ENCODE results near the gene HOGA1. TPM values are rescaled to one million over a fixed set of nuclear protein-coding genes. Genes with fewer than 3 reads are reported as not detected.
"Not testable (repeated sequence)": the region's sequence is repeated elsewhere in the genome, so short reads cannot be mapped to it uniquely, and the experiment has no call there.

Gene HOGA1
- total RNA-seq, 2 experiments from 2014 or later, result not detected

- ChIA-PET POLR2A (no interaction called here), CTCF (interaction anchor here (0.9 to 1.3 kb wide), 2 partner anchors 62 to 99 kb away, joined by 3 read pairs; no protein-coding TSS in a partner anchor)
- peaks cover 10% of the 10 kb centered on the region for H3K4me1 Mint-ChIP-seq (ENCODE audit: low read depth)
- peak within 1 kb of the TSS; percentile 52 for H3K27ac Mint-ChIP-seq
- DNase-seq, result peak; percentile 95
- intact Hi-C loops (cut with micrococcal nuclease), result loop anchor here (10.0 kb wide), 1 partner anchor 338 kb away; the partner anchor contains the start of gene ARHGAP19
- H3K4me3 Mint-ChIP-seq, result peak within 1 kb of the TSS; percentile 90
- H3K9me3 Mint-ChIP-seq, result no peaks in the 10 kb centered on the region
- no peaks in the 10 kb centered on the region for H3K27me3 Mint-ChIP-seq
- H3K36me3 Mint-ChIP-seq, result peaks cover 3% of the 10 kb centered on the region
These were observed 49.0 kb downstream of the HOGA1 start, which contains the start of gene MORN4 for GRCh38 chr10:97632949-97633884. TSS of gene MORN4 (minus strand) at chr10:97633500. CDS start at chr10:97619653, 13,847 bp downstream.

- peak; percentile 43 for DNase-seq
- ChIA-PET POLR2A (no interaction called here), CTCF (interaction anchor here (0.9 to 1.3 kb wide), 2 partner anchors 62 to 100 kb away, joined by 3 read pairs; no protein-coding TSS in a partner anchor)
- H3K36me3 Mint-ChIP-seq, result peaks cover 3% of the 10 kb centered on the region
- H3K27me3 Mint-ChIP-seq, result no peaks in the 10 kb centered on the region
- peak overlapping the region; percentile 90 for H3K4me3 Mint-ChIP-seq
- peak overlapping the region; percentile 52 for H3K27ac Mint-ChIP-seq
- peaks cover 10% of the 10 kb centered on the region for H3K4me1 Mint-ChIP-seq (ENCODE audit: low read depth)
- intact Hi-C loops (cut with micrococcal nuclease), result loop anchor here (10.0 kb wide), 1 partner anchor 339 kb away; the partner anchor contains the start of gene ARHGAP19
- H3K9me3 Mint-ChIP-seq, result no peaks in the 10 kb centered on the region
These were observed 49.7 kb downstream of the HOGA1 start for GRCh38 chr10:97633921-97634320.

GRCh38 chr10:97635577-97635976, 51.4 kb downstream of the HOGA1 start:
- H3K36me3 Mint-ChIP-seq, result peaks cover 5% of the 10 kb centered on the region
- H3K4me3 Mint-ChIP-seq, result no peak overlapping the region
- POLR2A ChIA-PET, result no interaction called here
- no peak overlapping the region for H3K27ac Mint-ChIP-seq
- CTCF ChIA-PET, result no interaction called here
- H3K9me3 Mint-ChIP-seq, result no peaks in the 10 kb centered on the region
- H3K4me1 Mint-ChIP-seq (ENCODE audit: low read depth), result peaks cover 14% of the 10 kb centered on the region
- intact Hi-C loops (cut with micrococcal nuclease), result loop anchor here (10.0 kb wide), 1 partner anchor 341 kb away; the partner anchor contains the start of gene ARHGAP19
- no peaks in the 10 kb centered on the region for H3K27me3 Mint-ChIP-seq
- DNase-seq, result no peak

GRCh38 chr10:97639090-97639489, 54.9 kb downstream of the HOGA1 start:
- not testable (repeated sequence) for H3K36me3 Mint-ChIP-seq, H3K9me3 Mint-ChIP-seq, H3K27me3 Mint-ChIP-seq, H3K27ac Mint-ChIP-seq, DNase-seq, H3K4me3 Mint-ChIP-seq
- ChIA-PET CTCF (interaction anchor here (0.6 kb wide), 1 partner anchor 220 kb away, joined by 4 read pairs; no protein-coding TSS in a partner anchor), POLR2A (interaction anchor here (0.6 kb wide), 2 partner anchors 34 to 993 kb away, joined by 3 read pairs; no protein-coding TSS in a partner anchor)
- H3K4me1 Mint-ChIP-seq (ENCODE audit: low read depth), result peaks cover 17% of the 10 kb centered on the region
- intact Hi-C loops (cut with micrococcal nuclease), result loop anchor here (10.0 kb wide), 1 partner anchor 344 kb away; the partner anchor contains the start of gene ARHGAP19

- peaks cover 5% of the 10 kb centered on the region for H3K36me3 Mint-ChIP-seq
- ChIA-PET POLR2A (interaction anchor here (0.8 to 2.0 kb wide), 7 partner anchors 8 to 808 kb away, joined by 3 to 9 read pairs (median 3); partner anchors contain the start of genes AVPI1, LCOR and R3HCC1L), CTCF (interaction anchor here (0.7 to 1.9 kb wide), 3 partner anchors 61 to 1551 kb away, joined by 3 to 7 read pairs (median 4); partner anchors contain the start of gene ANKRD2)
- H3K27ac Mint-ChIP-seq, result peak within 1 kb of the TSS; percentile 79
- no peaks in the 10 kb centered on the region for H3K27me3 Mint-ChIP-seq
- peak; percentile 100 for DNase-seq
- intact Hi-C loops (cut with micrococcal nuclease), result loop anchor here (1.0 to 2.0 kb wide), 5 partner anchors 9 to 212 kb away; partner anchors contain the start of genes ANKRD2, AVPI1, MMS19 and UBTD1
- no peaks in the 10 kb centered on the region for H3K9me3 Mint-ChIP-seq
- H3K4me1 Mint-ChIP-seq (ENCODE audit: low read depth), result peaks cover 17% of the 10 kb centered on the region
- H3K4me3 Mint-ChIP-seq, result peak within 1 kb of the TSS; percentile 97
These were observed 56.1 kb downstream of the HOGA1 start, which contains the start of gene PI4K2A for GRCh38 chr10:97640174-97640867. TSS of gene PI4K2A (plus strand) at chr10:97640671. CDS start at chr10:97640743, 72 bp downstream.

- ChIA-PET CTCF (interaction anchor here (0.7 to 1.9 kb wide), 3 partner anchors 60 to 1552 kb away, joined by 3 to 7 read pairs (median 4); partner anchors contain the start of gene ANKRD2), POLR2A (interaction anchor here (0.8 to 2.0 kb wide), 8 partner anchors 8 to 809 kb away, joined by 3 to 9 read pairs (median 3); partner anchors contain the start of genes AVPI1, LCOR and R3HCC1L)
- H3K27me3 Mint-ChIP-seq, result no peaks in the 10 kb centered on the region
- peak overlapping the region; percentile 97 for H3K4me3 Mint-ChIP-seq
- no peaks in the 10 kb centered on the region for H3K9me3 Mint-ChIP-seq
- DNase-seq, result peak; percentile 45
- peaks cover 17% of the 10 kb centered on the region for H3K4me1 Mint-ChIP-seq (ENCODE audit: low read depth)
- intact Hi-C loops (cut with micrococcal nuclease), result loop anchor here (1.0 to 2.0 kb wide), 5 partner anchors 8 to 213 kb away; partner anchors contain the start of genes ANKRD2, AVPI1, MMS19 and UBTD1
- H3K27ac Mint-ChIP-seq, result peak overlapping the region; percentile 79
- peaks cover 8% of the 10 kb centered on the region for H3K36me3 Mint-ChIP-seq
These were observed 57.0 kb downstream of the HOGA1 start for GRCh38 chr10:97640868-97641811.

- H3K9me3 Mint-ChIP-seq; H3K27me3 Mint-ChIP-seq; H3K36me3 Mint-ChIP-seq; DNase-seq; H3K27ac Mint-ChIP-seq; POLR2A ChIA-PET; intact Hi-C loops (cut with micrococcal nuclease): not testable (repeated sequence)
- peak overlapping the region; percentile 97 for H3K4me3 Mint-ChIP-seq
- CTCF ChIA-PET, result interaction anchor here (0.7 kb wide), 1 partner anchor 59 kb away, joined by 3 read pairs; no protein-coding TSS in a partner anchor
- H3K4me1 Mint-ChIP-seq (ENCODE audit: low read depth), result peaks cover 20% of the 10 kb centered on the region
These were observed 58.4 kb downstream of the HOGA1 start for GRCh38 chr10:97642471-97643159.

GRCh38 chr10:97643441-97643985, 59.3 kb downstream of the HOGA1 start:
- Mint-ChIP-seq H3K27ac (no peak overlapping the region), H3K27me3 (no peaks in the 10 kb centered on the region), H3K9me3 (no peaks in the 10 kb centered on the region), H3K4me1 (ENCODE audit: low read depth) (peaks cover 23% of the 10 kb centered on the region), H3K4me3 (no peak overlapping the region), H3K36me3 (peaks cover 9% of the 10 kb centered on the region)
- no peak for DNase-seq
- CTCF ChIA-PET, result no interaction called here
- intact Hi-C loops (cut with micrococcal nuclease), result no loop called here
- POLR2A ChIA-PET, result no interaction called here

- H3K36me3 Mint-ChIP-seq, result peaks cover 9% of the 10 kb centered on the region
- H3K4me3 Mint-ChIP-seq, result no peak overlapping the region
- no peak overlapping the region for H3K27ac Mint-ChIP-seq
- ChIA-PET POLR2A (no interaction called here), CTCF (interaction anchor here (1.0 kb wide), 1 partner anchor 32 kb away, joined by 3 read pairs; no protein-coding TSS in a partner anchor)
- intact Hi-C loops (cut with micrococcal nuclease), result no loop called here
- no peak for DNase-seq
- no peaks in the 10 kb centered on the region for H3K27me3 Mint-ChIP-seq
- H3K9me3 Mint-ChIP-seq, result no peaks in the 10 kb centered on the region
- H3K4me1 Mint-ChIP-seq (ENCODE audit: low read depth), result peaks cover 34% of the 10 kb centered on the region
These were observed 60.7 kb downstream of the HOGA1 start for GRCh38 chr10:97644936-97645335.

GRCh38 chr10:97647556-97647955, 63.4 kb downstream of the HOGA1 start:
- H3K27me3 Mint-ChIP-seq, result no peaks in the 10 kb centered on the region
- peaks cover 23% of the 10 kb centered on the region for H3K4me1 Mint-ChIP-seq (ENCODE audit: low read depth)
- H3K27ac Mint-ChIP-seq, result no peak overlapping the region
- CTCF ChIA-PET, result no interaction called here
- H3K36me3 Mint-ChIP-seq, result peaks cover 14% of the 10 kb centered on the region
- POLR2A ChIA-PET, result no interaction called here
- intact Hi-C loops (cut with micrococcal nuclease), result no loop called here
- no peaks in the 10 kb centered on the region for H3K9me3 Mint-ChIP-seq
- DNase-seq, result no peak
- no peak overlapping the region for H3K4me3 Mint-ChIP-seq

Measured in activated CD4-positive, alpha-beta memory T cell treated with anti-CD3 and anti-CD28 coated beads for 36 hours (primary cell).